OCI-LY3 (cell line): ENCODE data around the gene CFAP91.
"Not testable (repeated sequence)": the region's sequence is repeated elsewhere in the genome, so short reads cannot be mapped to it uniquely, and the experiment has no call there.

Source experiments
- H2AFZ ChIP-seq: fragments of 200-600, 300-600 bp; shearing (Covaris generic); 2 replicates; pipeline ENCODE4 v1.6.0; 2014; ENCODE audit warnings: antibody characterized with exemption, low read depth, low read length
- H3K27ac ChIP-seq: fragments of 200-600, 300-600 bp; sonication (generic); 2 replicates; pipeline ENCODE4 v1.5.1; 2014; ENCODE audit warnings: mild to moderate bottlenecking, low read length, moderate library complexity, mixed read lengths
- H3K27me3 ChIP-seq: fragments of 200-600, 300-600 bp; sonication (generic); 2 replicates; pipeline ENCODE4 v1.6.1; 2014; ENCODE audit warnings: low read depth, low read length, mixed read lengths
- H3K36me3 ChIP-seq: fragments of 200-600, 300-600 bp; sonication (generic); replicated peaks from 2 replicates; pipeline ENCODE3; 2014; ENCODE audit warnings: low read depth, low read length, mixed read lengths
- H3K4me1 ChIP-seq: fragments of 300-600, 200-600 bp; sonication (generic); 2 replicates; pipeline ENCODE4 v1.6.1; 2014; ENCODE audit warnings: low read length, mixed read lengths
- H3K4me2 ChIP-seq: fragments of 200-600, 300-600 bp; sonication (generic); 2 replicates; pipeline ENCODE4 v1.6.1; 2014; ENCODE audit warnings: low read length, mixed read lengths
- H3K4me3 ChIP-seq: fragments of 300-600, 200-600 bp; sonication (generic); 2 replicates; pipeline ENCODE4 v1.5.1; 2014; ENCODE audit warnings: antibody characterized with exemption, mild to moderate bottlenecking, low read length, moderate library complexity
- H3K79me2 ChIP-seq: fragments of 300-600, 200-600 bp; shearing (Covaris generic); 2 replicates; pipeline ENCODE4 v1.6.1; 2014; ENCODE audit warnings: mild to moderate bottlenecking, low read length, mixed read lengths
- H3K9ac ChIP-seq: fragments of 300-600, 200-600 bp; shearing (Covaris generic); 2 replicates; pipeline ENCODE4 v1.6.0; 2014; ENCODE audit warnings: mild to moderate bottlenecking, low read length, moderate library complexity
- H3K9me3 ChIP-seq: fragments of 200-600, 300-600 bp; shearing (Covaris generic); 2 replicates; pipeline ENCODE4 v1.6.1; 2014; ENCODE audit warnings: low read length, mixed read lengths; ENCODE audit not compliant: insufficient read depth
- H4K20me1 ChIP-seq: fragments of 200-600, 300-600 bp; sonication (generic); 2 replicates; pipeline ENCODE4 v1.6.1; 2016; ENCODE audit warnings: low read length, mixed read lengths; ENCODE audit not compliant: insufficient read depth
- EZH2phosphoT487 ChIP-seq: fragments of 200-600 bp; shearing (Covaris generic); IDR thresholded peaks from 2 replicates; pipeline ENCODE4 v1.6.1; 2018; ENCODE audit warnings: antibody characterized with exemption, mixed run types, low read depth
- TF ChIP-seq, protein P1 (sequence below): fragments of 200-600, 300-600 bp; sonication (generic); IDR thresholded peaks from 2 replicates; pipeline ENCODE4 v1.5.1; 2014; ENCODE audit warnings: antibody characterized with exemption, low read length, low read depth

Gene CFAP91

DNA sequence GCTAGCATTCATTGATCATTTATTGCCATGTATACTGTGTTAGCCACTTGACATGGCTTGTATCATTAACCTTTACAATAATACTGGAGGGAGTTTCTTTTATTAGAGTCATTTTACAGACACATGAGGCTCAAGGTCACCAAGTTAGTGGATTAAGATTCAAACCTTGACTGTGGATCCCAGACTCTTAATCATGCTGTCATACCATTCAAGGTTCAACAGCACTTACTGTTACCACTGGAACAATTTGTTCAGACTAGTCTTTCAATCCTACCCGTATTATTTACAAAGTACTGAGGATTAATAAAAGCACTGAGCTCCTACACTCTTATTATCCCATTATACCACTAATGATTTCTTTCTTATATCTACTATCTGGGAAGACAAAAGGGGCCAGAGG is 26.8 kb upstream of the CFAP91 start:
- TF ChIP-seq, protein P1, sequence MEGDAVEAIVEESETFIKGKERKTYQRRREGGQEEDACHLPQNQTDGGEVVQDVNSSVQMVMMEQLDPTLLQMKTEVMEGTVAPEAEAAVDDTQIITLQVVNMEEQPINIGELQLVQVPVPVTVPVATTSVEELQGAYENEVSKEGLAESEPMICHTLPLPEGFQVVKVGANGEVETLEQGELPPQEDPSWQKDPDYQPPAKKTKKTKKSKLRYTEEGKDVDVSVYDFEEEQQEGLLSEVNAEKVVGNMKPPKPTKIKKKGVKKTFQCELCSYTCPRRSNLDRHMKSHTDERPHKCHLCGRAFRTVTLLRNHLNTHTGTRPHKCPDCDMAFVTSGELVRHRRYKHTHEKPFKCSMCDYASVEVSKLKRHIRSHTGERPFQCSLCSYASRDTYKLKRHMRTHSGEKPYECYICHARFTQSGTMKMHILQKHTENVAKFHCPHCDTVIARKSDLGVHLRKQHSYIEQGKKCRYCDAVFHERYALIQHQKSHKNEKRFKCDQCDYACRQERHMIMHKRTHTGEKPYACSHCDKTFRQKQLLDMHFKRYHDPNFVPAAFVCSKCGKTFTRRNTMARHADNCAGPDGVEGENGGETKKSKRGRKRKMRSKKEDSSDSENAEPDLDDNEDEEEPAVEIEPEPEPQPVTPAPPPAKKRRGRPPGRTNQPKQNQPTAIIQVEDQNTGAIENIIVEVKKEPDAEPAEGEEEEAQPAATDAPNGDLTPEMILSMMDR, result no peak
- TF ChIP-seq EZH2phosphoT487, result no peak
- H3K4me3 ChIP-seq, result peak overlapping the region; percentile 97
- no peaks in the 10 kb centered on the region for H3K9me3 ChIP-seq
- no peak overlapping the region for H2AFZ ChIP-seq
- peak overlapping the region; percentile 96 for H3K9ac ChIP-seq
- H3K4me1 ChIP-seq, result peaks cover 21% of the 10 kb centered on the region
- peak overlapping the region; percentile 92 for H3K27ac ChIP-seq
- peaks cover 46% of the 10 kb centered on the region for H3K79me2 ChIP-seq
- H3K36me3 ChIP-seq, result peaks cover 44% of the 10 kb centered on the region
- peak overlapping the region; percentile 91 for H3K4me2 ChIP-seq
- no peaks in the 10 kb centered on the region for H4K20me1 ChIP-seq
- no peaks in the 10 kb centered on the region for H3K27me3 ChIP-seq

DNA sequence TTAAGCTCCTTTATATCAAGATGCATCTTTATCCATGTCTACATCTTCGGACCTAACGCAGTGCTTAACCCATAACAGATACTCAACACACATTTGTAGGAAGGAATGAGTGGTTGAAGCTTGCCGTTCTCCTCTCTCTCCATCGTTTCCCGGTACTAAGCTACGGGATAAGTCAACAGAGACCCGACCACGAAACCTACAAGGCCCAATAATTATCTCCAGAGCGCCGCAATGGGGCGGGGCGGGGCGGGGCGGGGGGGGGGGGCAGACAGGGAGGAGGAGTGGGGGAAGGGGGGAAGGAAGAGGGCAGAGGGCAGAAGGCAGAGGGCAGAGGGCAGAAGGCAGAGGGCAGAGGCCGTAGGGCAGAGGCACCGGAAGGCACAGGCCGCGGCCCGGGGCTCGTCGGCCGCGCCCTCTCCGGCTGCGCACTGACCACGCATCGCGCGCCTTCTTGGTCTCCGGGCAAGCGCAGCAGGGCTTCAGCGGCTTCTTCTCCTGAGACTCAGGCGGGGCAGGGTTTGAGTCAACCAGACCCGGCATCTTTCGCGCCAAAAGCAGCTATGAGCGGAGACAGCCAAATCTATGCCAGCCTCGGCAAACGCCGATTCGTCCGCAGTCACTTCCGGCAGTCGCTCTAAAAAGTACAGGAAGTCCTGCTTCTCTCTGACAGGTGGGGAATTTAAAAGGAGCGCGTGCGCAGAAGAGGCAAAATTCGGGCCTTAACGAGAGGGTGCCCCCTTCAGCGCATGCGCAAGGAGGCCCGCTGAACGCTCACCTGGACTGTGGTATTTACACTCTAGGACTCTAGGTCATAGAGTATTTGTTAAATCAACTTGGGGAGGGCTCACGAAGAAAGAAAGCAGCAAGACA is 25.8 kb upstream of the CFAP91 start, which contains the start of gene COX17:
Gene COX17 (minus strand): TSS at position 636 of the 870 bp plus-strand sequence. CDS start 96 bp downstream, at position 540.
- Histone ChIP-seq H4K20me1 (no peaks in the 10 kb centered on the region), H3K79me2 (peaks cover 40% of the 10 kb centered on the region), H3K27me3 (no peaks in the 10 kb centered on the region), H3K27ac (peak within 1 kb of the TSS; percentile 92), H3K36me3 (peaks cover 34% of the 10 kb centered on the region), H2AFZ (peak within 1 kb of the TSS; percentile 20), H3K9ac (peak within 1 kb of the TSS; percentile 96), H3K4me1 (peaks cover 23% of the 10 kb centered on the region), H3K4me2 (peak within 1 kb of the TSS; percentile 91), H3K9me3 (no peaks in the 10 kb centered on the region), H3K4me3 (peak within 1 kb of the TSS; percentile 97)
- no peak for TF ChIP-seq EZH2phosphoT487

DNA sequence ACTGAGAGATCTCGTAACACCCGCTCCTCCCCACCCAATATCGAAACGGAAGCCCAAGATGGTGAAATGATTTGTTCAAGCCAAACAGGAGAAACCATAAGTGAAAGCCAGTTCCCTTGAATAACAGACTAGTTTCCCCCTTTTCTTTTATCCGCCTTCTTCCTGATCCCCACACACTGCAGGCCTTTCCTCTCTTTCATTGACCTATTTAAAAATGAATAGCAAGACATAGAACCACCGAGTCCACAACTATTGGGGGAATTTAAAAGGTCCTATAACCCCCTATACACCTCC is 25.2 kb upstream of the CFAP91 start:
- Histone ChIP-seq H3K36me3 (peaks cover 31% of the 10 kb centered on the region), H2AFZ (peak overlapping the region; percentile 20)

DNA sequence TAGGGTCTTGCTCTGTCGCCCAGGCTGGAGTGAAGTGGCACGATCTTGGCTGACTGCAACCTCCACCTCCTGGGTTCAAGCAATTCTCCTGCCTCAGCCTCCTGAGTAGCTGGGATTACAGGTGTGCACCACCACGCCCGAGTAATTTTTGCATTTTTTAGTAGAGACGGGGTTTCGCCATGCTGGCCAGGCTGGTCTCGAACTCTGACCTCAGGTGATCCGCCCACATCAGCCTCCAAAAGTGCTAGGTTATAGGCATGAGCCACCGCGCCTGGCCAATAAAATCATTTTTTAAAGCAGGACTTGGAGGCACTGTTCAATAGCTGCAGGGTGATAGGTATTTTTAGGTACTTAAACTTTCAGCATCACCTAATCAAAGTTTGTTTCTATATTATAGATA is 24.6 kb upstream of the CFAP91 start:
- H3K4me1 ChIP-seq, result peaks cover 23% of the 10 kb centered on the region
- H3K9me3 ChIP-seq, H2AFZ ChIP-seq, H3K9ac ChIP-seq, H3K27me3 ChIP-seq, H4K20me1 ChIP-seq: not testable (repeated sequence)
- peaks cover 25% of the 10 kb centered on the region for H3K36me3 ChIP-seq
- peaks cover 32% of the 10 kb centered on the region for H3K79me2 ChIP-seq
- peak overlapping the region; percentile 91 for H3K4me2 ChIP-seq
- H3K4me3 ChIP-seq, result peak overlapping the region; percentile 97; the same call in 1 of the 2 replicates
- peak overlapping the region; percentile 92 for H3K27ac ChIP-seq

More for the DNA sequence above, 25.2 kb upstream of the CFAP91 start:
- Histone ChIP-seq H3K4me3 (peak overlapping the region; percentile 97), H3K9ac (peak overlapping the region; percentile 77), H3K9me3 (no peaks in the 10 kb centered on the region), H3K27ac (peak overlapping the region; percentile 92), H4K20me1 (no peaks in the 10 kb centered on the region), H3K27me3 (no peaks in the 10 kb centered on the region), H3K79me2 (peaks cover 38% of the 10 kb centered on the region), H3K4me1 (peaks cover 23% of the 10 kb centered on the region), H3K4me2 (peak overlapping the region; percentile 91)
- TF ChIP-seq, protein P1, result no peak
- TF ChIP-seq EZH2phosphoT487, result no peak

DNA sequence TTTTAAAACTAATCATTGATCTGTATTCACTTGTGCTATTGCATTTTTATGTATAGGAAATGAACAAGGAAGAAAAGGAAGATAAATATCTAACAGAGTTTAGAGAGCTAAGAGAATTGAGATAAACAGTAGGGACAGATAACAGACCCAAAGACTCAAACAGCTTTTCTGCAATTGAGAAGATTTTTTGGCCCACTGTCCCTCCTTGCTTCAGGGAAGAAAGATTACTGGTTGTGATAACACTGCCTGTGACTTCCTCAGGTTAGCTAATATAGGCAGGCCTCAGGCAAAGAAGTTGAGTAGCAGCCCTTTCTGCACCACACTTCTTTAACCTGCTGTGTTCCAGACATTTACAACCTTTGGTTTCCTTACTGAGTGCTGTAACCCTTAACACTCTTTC is 22.9 kb upstream of the CFAP91 start:
- Histone ChIP-seq H3K79me2 (peaks cover 19% of the 10 kb centered on the region), H3K9ac (no peak overlapping the region), H3K27ac (peak overlapping the region; percentile 22; the same call in 1 of the 2 replicates), H3K4me2 (no peak overlapping the region), H4K20me1 (no peaks in the 10 kb centered on the region), H3K4me3 (no peak overlapping the region), H3K4me1 (peaks cover 21% of the 10 kb centered on the region), H3K36me3 (peaks cover 13% of the 10 kb centered on the region), H2AFZ (peak overlapping the region; percentile 71; the same call in 1 of the 2 replicates), H3K27me3 (no peaks in the 10 kb centered on the region), H3K9me3 (no peaks in the 10 kb centered on the region)
- no peak for TF ChIP-seq EZH2phosphoT487
- TF ChIP-seq, protein P1, result no peak
